CD4-positive, alpha-beta T cell treated with Interleukin-4 for 1 hour (primary cell): ENCODE data around the gene FTHL17.

Experiments used
- DNase-seq, 2 donors: peaks; one replicate each; pipeline ENCODE4 v3.0.0-alpha.2; 2020 to 2022

FTHL17 gene

DNA sequence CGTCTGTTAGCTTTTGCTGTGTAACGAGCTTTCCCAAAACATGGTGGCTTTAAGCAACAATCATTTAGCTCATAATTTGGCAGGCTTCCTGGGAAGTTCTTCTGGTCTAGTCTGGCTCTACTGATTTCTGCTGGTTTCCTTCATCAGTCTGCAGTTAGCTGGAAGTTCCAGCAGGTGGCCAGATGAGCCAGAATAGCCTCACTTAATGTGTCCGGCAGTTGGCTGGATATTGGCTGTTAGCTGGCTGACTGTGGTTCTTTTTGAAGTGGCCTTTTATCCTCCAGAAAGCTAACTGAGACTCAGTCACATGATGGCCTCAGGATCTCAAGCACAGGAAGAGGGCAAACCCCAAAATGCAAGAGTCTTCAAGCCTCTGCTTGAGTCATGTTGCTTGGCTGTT lies 34.9 kb downstream of the FTHL17 start:
- no peak for DNase-seq

DNA sequence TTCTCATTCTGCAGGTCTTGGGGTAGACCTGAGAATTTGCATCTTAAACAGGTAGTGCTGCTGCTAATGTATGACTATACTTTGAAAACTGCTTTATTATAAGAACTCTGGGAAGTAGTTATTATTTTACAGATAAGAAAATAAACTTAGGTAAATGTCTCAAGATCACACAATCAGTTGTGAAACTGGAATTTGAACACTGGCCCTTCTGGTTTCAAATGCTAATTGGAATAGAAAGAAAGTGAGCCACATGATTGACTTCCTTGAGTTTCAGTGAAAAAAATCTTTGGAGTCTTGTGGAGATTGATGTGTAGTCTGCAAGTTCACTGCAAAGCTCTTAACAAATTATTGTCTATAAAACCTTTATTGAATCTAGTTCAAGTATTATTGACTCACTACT lies 44.5 kb downstream of the FTHL17 start:
- DNase-seq = no peak

DNA sequence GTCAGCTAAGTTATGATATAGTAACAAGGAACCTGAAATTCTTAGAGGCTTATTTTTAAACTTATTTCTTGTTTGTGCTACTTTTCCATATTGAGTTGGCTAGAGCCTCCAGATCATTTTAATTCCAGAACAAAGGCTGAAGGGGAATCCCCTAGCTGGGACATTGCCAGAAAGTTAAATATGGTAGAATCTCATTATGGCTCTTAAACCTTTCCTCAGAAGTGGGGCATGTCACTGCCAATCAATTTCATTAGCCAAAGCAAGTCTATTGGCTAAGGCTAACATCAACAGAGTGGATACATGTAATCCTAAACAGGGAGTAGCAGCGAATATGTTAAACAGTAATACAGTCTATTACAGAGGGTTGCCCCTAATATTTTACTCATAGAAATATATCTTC lies 47.0 kb downstream of the FTHL17 start:
- DNase-seq = no peak

DNA sequence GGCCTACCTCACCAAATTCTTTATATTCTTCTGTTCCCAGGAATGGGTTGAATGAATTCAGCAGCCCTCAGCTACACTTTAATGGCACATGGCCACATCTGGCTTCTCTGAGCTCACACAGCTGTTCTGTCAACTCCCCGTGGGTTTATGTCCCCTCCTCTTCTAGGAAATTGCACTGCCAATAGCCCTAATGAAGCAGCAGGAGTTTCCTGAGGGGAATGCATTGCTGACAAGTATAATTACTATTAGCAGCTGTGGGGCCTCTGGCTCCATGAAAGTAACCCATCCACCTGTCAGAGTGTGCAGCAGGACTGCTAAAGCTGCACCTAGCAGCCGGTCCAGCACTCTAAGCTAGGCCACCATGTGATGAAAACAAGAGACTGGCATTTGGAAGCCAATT lies 50.3 kb downstream of the FTHL17 start:
- DNase-seq = no peak
